ENCODE data around the gene PLSCR4.

Gene PLSCR4

GRCh38 chr3:146189519-146190173 lies 61.3 kb downstream of the PLSCR4 start:
- no peak for DNase-seq (ENCODE audit: low read depth)

GRCh38 chr3:146187334-146187950 lies 63.5 kb downstream of the PLSCR4 start:
- no peak for DNase-seq (ENCODE audit: low read depth)

- no peak for DNase-seq (ENCODE audit: low read depth)
Observed at GRCh38 chr3:146184241-146185015, 66.5 kb downstream of the PLSCR4 start.

- no peak for DNase-seq (ENCODE audit: low read depth)
Observed at GRCh38 chr3:146181216-146181615, 69.7 kb downstream of the PLSCR4 start.

- DNase-seq (ENCODE audit: low read depth), result no peak
Observed at GRCh38 chr3:146180376-146180775, 70.5 kb downstream of the PLSCR4 start.

- no peak for DNase-seq (ENCODE audit: low read depth)
Observed at GRCh38 chr3:146178006-146178689, 72.8 kb downstream of the PLSCR4 start.

GRCh38 chr3:146177519-146177918 lies 73.4 kb downstream of the PLSCR4 start:
- no peak for DNase-seq (ENCODE audit: low read depth)

GRCh38 chr3:146177072-146177471 lies 73.8 kb downstream of the PLSCR4 start:
- DNase-seq (ENCODE audit: low read depth), result no peak

GRCh38 chr3:146172586-146172985 lies 78.3 kb downstream of the PLSCR4 start:
- no peak for DNase-seq (ENCODE audit: low read depth)

GRCh38 chr3:146170591-146170990 lies 80.3 kb downstream of the PLSCR4 start:
- DNase-seq (ENCODE audit: low read depth), result no peak

- DNase-seq (ENCODE audit: low read depth), result no peak
Observed at GRCh38 chr3:146169891-146170290, 81.0 kb downstream of the PLSCR4 start.

GRCh38 chr3:146166826-146167225 lies 84.1 kb downstream of the PLSCR4 start:
- DNase-seq (ENCODE audit: low read depth), result no peak

GRCh38 chr3:146166415-146166821 lies 84.5 kb downstream of the PLSCR4 start:
- no peak for DNase-seq (ENCODE audit: low read depth)

- no peak for DNase-seq (ENCODE audit: low read depth)
Observed at GRCh38 chr3:146165877-146166276, 85.0 kb downstream of the PLSCR4 start.

GRCh38 chr3:146164971-146165769 lies 85.7 kb downstream of the PLSCR4 start:
- no peak for DNase-seq (ENCODE audit: low read depth)

GRCh38 chr3:146164506-146164905 lies 86.4 kb downstream of the PLSCR4 start:
- no peak for DNase-seq (ENCODE audit: low read depth)

GRCh38 chr3:146164071-146164470 lies 86.8 kb downstream of the PLSCR4 start:
- DNase-seq (ENCODE audit: low read depth), result no peak

- DNase-seq (ENCODE audit: low read depth), result no peak
Observed at GRCh38 chr3:146163584-146163983, 87.3 kb downstream of the PLSCR4 start.

- no peak for DNase-seq (ENCODE audit: low read depth)
Observed at GRCh38 chr3:146162561-146162960, 88.3 kb downstream of the PLSCR4 start.

GRCh38 chr3:146161663-146162002 lies 89.3 kb downstream of the PLSCR4 start:
- no peak for DNase-seq (ENCODE audit: low read depth)

- no peak for DNase-seq (ENCODE audit: low read depth)
Observed at GRCh38 chr3:146160964-146161662, 89.8 kb downstream of the PLSCR4 start, which contains the start of gene PLOD2. Gene PLOD2, minus strand, starts transcription at chr3:146161184. Its CDS starts 195 bp downstream, at chr3:146160989.
